Bronchial epithelial cell (primary cell): ENCODE measurements around the gene PSMC3. TPM values are rescaled to one million over a fixed set of nuclear protein-coding genes. Genes with fewer than 3 reads are reported as not detected.
A peak's percentile ranks its signal among the peaks of the same experiment; 100 is the strongest.

Experiments used
- DNase-seq: peaks from one replicate; pipeline ENCODE4 v3.0.0-alpha.2; 2010; ENCODE audit warnings: low read depth
- FAIRE-seq: peaks from 2 replicates; lab custom pipeline; 2011; peaks lifted over from hg19 to GRCh38; lab: Jason Lieb, UNC
- H3K27me3 ChIP-seq: 2 replicates; pipeline ENCODE4 v1.5.1; 2011; ENCODE audit warnings: low read length; ENCODE audit not compliant: control insufficient read depth, insufficient read depth
- H3K36me3 ChIP-seq: 2 replicates; pipeline ENCODE4 v1.5.1; 2011; ENCODE audit warnings: low read length; ENCODE audit not compliant: control insufficient read depth, insufficient read depth
- H3K4me3 ChIP-seq: 2 replicates; pipeline ENCODE4 v1.5.1; 2011; ENCODE audit warnings: mild to moderate bottlenecking, low read depth, low read length, control low read depth
- CTCF ChIP-seq: IDR thresholded peaks from 2 replicates; pipeline ENCODE4 v1.5.1; 2011; ENCODE audit warnings: mild to moderate bottlenecking, moderate library complexity, low read length, control low read depth, inconsistent platforms; ENCODE audit not compliant: insufficient read depth, severe bottlenecking
- total RNA-seq: library from RNA; depleted of rRNA; stranded (reverse); fragments of >200 nt; gene quantifications from 2 replicates; pipeline ENCODE4 v1.2.1, GENCODE V29; 2014

Gene PSMC3
- total RNA-seq, 1 donor from 2014 or later: 141 TPM

DNA sequence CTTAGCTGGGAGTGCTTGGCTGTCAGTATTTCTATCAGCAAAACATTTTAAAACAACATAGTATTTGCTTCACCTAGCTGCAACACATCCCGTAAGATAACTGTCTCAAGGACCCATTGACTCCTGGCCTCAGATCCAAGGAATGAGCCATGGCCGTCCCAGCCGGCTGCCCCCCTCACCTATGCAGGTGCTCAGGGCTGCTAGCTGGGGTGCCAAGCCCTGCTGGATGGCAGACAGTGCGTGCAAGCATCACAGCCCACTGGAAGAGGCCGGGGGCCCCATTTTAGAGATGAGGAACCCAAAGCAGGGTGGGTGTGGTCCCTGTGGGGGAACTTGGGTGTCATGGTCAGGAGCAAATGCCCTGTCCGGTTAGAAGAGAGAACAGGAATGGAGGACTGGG is 8.5 kb downstream of the PSMC3 start:
- Histone ChIP-seq H3K4me3 (no peak overlapping the region), H3K27me3 (no peaks in the 10 kb centered on the region), H3K36me3 (peaks cover 43% of the 10 kb centered on the region)
- FAIRE-seq: no peak
- DNase-seq: no peak
- no peak for TF ChIP-seq CTCF

DNA sequence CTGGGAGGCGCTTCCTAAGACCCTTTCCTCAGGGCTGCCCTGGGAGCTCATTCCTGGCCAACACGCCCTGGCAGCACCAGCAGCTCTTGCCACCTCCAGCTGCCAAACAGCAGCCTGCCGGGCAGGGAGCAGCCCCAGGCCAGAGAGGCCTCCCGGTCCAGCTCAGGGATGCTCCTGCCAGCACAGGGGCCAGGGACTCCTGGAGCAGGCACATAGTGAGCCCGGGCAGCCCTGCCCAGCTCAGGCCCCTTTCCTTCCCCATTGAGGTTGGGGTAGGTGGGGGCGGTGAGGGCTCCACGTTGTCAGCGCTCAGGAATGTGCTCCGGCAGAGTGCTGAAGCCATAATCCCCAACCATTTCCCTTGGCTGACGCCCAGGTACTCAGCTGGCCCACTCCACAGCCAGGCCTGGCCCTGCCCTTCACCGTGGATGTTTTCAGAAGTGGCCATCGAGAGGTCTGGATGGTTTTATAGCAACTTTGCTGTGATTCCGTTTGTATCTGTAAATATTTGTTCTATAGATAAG is 10.2 kb downstream of the PSMC3 start:
- FAIRE-seq (no peak), DNase-seq (peak; percentile 85)
- Histone ChIP-seq H3K36me3 (peaks cover 43% of the 10 kb centered on the region), H3K27me3 (no peaks in the 10 kb centered on the region), H3K4me3 (no peak overlapping the region)
- no peak for TF ChIP-seq CTCF

- DNase-seq (no peak), FAIRE-seq (no peak)
- no peaks in the 10 kb centered on the region for H3K27me3 ChIP-seq
- no peak for TF ChIP-seq CTCF
- no peak overlapping the region for H3K4me3 ChIP-seq
- H3K36me3 ChIP-seq: peaks cover 44% of the 10 kb centered on the region
Observed at GRCh38 chr11:47415091-47415854, 11.0 kb downstream of the PSMC3 start.

DNA sequence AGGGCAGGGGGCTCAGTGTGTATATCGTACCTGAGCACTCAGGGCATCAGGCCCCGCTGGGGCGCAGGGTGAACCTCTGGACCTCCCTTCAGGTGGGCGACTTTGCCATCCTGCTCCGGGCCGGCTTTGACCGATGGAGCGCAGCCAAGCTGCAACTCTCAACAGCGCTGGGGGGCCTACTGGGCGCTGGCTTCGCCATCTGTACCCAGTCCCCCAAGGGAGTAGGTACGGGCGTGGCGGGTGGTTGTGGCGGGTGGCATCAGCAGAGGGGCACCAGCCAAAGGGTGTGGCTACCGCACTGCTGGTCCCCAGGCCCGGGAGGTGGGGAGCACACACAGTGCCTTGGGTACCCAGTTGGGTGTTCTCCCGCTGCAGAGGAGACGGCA is 11.6 kb downstream of the PSMC3 start:
- H3K4me3 ChIP-seq: no peak overlapping the region
- DNase-seq: no peak
- TF ChIP-seq CTCF: no peak
- no peaks in the 10 kb centered on the region for H3K27me3 ChIP-seq
- no peak for FAIRE-seq
- H3K36me3 ChIP-seq: peaks cover 43% of the 10 kb centered on the region

DNA sequence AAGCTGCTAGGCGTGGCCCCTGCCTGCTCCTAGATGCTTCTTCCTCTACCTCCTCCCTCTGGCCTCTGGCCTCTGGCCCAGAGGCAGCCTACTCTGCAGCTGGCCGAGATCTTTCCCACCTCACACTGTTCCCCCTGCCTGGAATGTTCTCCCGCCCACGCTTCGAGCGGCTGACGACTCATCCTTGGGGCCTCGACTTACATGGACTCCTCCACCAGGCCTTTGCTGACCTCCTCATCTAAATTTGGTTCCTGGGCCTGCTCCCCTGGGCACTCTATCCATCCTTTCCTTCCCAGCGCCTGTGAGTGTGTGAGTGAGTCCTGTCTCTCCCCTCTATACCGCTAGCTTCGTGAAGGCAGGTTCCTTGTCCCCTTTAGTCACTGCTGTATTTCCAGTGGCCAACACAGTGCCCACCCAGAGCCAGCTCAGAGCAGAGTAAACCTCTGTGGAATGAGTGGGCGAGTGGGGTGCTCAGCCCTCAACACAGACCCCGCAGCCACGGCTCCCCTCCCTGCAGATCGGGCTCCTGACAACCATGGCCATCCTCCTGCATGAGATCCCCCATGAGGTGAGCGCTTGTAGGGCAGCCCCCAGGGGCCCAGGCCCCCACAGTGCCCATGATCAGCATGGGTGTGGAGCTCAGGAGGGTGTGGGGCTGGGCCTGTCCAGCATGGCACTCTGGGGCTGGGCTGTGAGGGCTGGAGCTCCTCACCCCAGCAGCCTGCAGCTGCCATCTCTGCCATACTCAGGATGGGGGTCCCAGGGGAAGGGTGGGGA is 12.1 kb downstream of the PSMC3 start:
- FAIRE-seq (peak; percentile 7), DNase-seq (no peak)
- H3K36me3 ChIP-seq: peaks cover 41% of the 10 kb centered on the region

More for the DNA sequence above, 12.1 kb downstream of the PSMC3 start:
- no peak overlapping the region for H3K4me3 ChIP-seq
- H3K27me3 ChIP-seq: no peaks in the 10 kb centered on the region
- TF ChIP-seq CTCF: no peak
